ENCODE results near the gene INCENP. TPM values are rescaled to one million over a fixed set of nuclear protein-coding genes. Genes with fewer than 3 reads are reported as not detected.

The INCENP gene
- total and polyA plus RNA-seq, 2 experiments from 2014 or later: 35.6 to 131 TPM

GRCh38 chr11:62124186-62125113 lies 639 bp downstream of the INCENP start:
- peaks cover 26% of the 10 kb centered on the region for H4K20me1 ChIP-seq (replicated peaks; ENCODE audit: insufficient read depth)
- H3K4me3 ChIP-seq: peak overlapping the region; percentile 97
- peak overlapping the region; percentile 2; the same call in 1 of the 2 replicates for H2AFZ ChIP-seq
- peaks cover 14% of the 10 kb centered on the region for H3K36me3 Mint-ChIP-seq (ENCODE audit: low read depth)
- H3K4me3 Mint-ChIP-seq: peak overlapping the region; percentile 99
- H3K36me3 ChIP-seq (ENCODE audit: insufficient read depth): no peaks in the 10 kb centered on the region
- no peaks in the 10 kb centered on the region for H3K9me3 Mint-ChIP-seq
- peak overlapping the region; percentile 93 for H3K27ac Mint-ChIP-seq
- H3K4me2 ChIP-seq: peak overlapping the region; percentile 95
- ATAC-seq: peak; percentile 17
- H3K27me3 ChIP-seq (ENCODE audit: insufficient read depth): no peaks in the 10 kb centered on the region
- no peak overlapping the region for H3K27ac ChIP-seq (ENCODE audit: low read depth)
- peak; percentile 39 for DNase-seq (ENCODE audit: low spot score)
- no peaks in the 10 kb centered on the region for H3K9me2 ChIP-seq (ENCODE audit: insufficient read depth)
- no peaks in the 10 kb centered on the region for H3F3A ChIP-seq (replicated peaks; ENCODE audit: low read depth)
- H3K4me1 ChIP-seq (ENCODE audit: insufficient read depth): peaks cover 12% of the 10 kb centered on the region
- H3K4me1 Mint-ChIP-seq: peaks cover 19% of the 10 kb centered on the region
- H3K27me3 Mint-ChIP-seq (ENCODE audit: insufficient read depth, low read depth, poor library complexity): peaks cover 2% of the 10 kb centered on the region
- no peak for TF ChIP-seq EZH2phosphoT487 (IDR thresholded peaks at IDR 0.05; ENCODE audit: unreplicated experiment)
- TF ChIP-seq ETS1 (IDR thresholded peaks at IDR 0.05): no peak
- TF ChIP-seq CTCF (conservative IDR thresholded peaks at IDR 0.05; ENCODE audit: low read depth in 2 of 2): no peak
- no peak for TF ChIP-seq EZH2 (IDR thresholded peaks at IDR 0.05; ENCODE audit: low read depth, unreplicated experiment)
- no peak for TF ChIP-seq JUNB (IDR thresholded peaks at IDR 0.05; ENCODE audit: unreplicated experiment)
- no peak for TF ChIP-seq NANOG (IDR thresholded peaks at IDR 0.05; ENCODE audit: borderline replicate concordance)
- no peak for TF ChIP-seq POLR2AphosphoS5 (IDR thresholded peaks at IDR 0.05; ENCODE audit: low read depth)
- TF ChIP-seq ZNF331 (CRISPR knock-in tag; IDR thresholded peaks at IDR 0.05; ENCODE audit: low read depth): no peak
- no peak for TF ChIP-seq REST (IDR thresholded peaks at IDR 0.05; ENCODE audit: unreplicated experiment)
- no peak for TF ChIP-seq STAT1 (IDR thresholded peaks at IDR 0.05; ENCODE audit: unreplicated experiment)
- no peak for TF ChIP-seq CREB1 (CRISPR knock-in tag; IDR thresholded peaks at IDR 0.05; ENCODE audit: low read depth)
- TF ChIP-seq ZNF462 (CRISPR knock-in tag; IDR thresholded peaks at IDR 0.05): no peak
- no peak for TF ChIP-seq ZNF114 (CRISPR knock-in tag; IDR thresholded peaks at IDR 0.05)
- H3K79me2 ChIP-seq (replicated peaks; ENCODE audit: insufficient read depth): peaks cover 54% of the 10 kb centered on the region

Data from GM23338 (cell line).